GM18858 (cell line): ENCODE data around the gene RGSL1.

Source experiments
- ATAC-seq: cut with Tn5 transposase; IDR thresholded peaks from one replicate; pipeline ENCODE4 v1.9.1; 2021; ENCODE audit not compliant: unreplicated experiment

RGSL1 gene

GRCh38 chr1:182608845-182609610 is 159.1 kb downstream of the RGSL1 start:
- ATAC-seq, result no peak
